NCI-H2029 treated with DMSO at 0.1 percent for 48 hours (cell line): ENCODE measurements around the gene SUN1.
"Not testable (repeated sequence)": the region's sequence is repeated elsewhere in the genome, so short reads cannot be mapped to it uniquely, and the experiment has no call there.

Experiments
- DNase-seq: peaks from one replicate; lab custom pipeline; 2025; lab: John Stamatoyannopoulos, UW

SUN1 gene

DNA sequence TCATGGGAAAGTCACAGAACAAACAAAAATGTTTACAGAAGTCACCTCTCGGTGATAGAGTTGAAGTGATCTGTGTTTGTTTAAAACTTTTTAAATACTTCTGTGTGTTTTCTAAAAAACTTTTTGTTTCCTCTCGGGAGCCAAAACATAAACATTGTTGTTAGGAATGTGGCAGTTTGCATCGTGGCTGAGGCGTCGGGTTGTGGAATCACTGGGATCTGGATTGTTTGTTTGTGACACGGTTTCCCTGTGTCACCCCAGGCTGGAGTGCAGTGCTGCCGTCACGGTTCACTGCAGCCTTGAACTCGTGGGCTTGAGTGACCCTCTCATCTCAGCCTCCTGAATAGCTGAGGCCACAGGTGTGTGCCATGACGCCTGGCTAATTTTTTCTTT lies 29.0 kb upstream of the SUN1 start:
- DNase-seq = no peak

DNA sequence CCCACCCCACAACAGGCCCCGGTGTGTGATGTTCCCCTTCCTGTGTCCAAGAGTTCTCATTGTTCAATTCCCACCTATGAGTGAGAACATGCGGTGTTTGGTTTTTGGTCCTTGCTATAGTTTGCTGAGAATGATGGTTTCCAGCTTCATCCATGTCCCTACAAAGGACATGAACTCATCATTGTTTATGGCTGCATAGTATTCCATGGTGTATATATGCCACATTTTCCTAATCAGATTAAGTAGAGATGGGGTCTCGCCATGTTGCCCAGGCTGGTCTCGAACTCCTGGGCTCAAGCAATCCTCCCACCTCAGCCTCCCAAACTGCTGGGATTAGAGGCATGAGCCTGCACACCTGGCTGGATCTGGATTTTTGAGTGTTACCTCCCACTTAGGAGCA lies 28.5 kb upstream of the SUN1 start:
- DNase-seq = not testable (repeated sequence)

DNA sequence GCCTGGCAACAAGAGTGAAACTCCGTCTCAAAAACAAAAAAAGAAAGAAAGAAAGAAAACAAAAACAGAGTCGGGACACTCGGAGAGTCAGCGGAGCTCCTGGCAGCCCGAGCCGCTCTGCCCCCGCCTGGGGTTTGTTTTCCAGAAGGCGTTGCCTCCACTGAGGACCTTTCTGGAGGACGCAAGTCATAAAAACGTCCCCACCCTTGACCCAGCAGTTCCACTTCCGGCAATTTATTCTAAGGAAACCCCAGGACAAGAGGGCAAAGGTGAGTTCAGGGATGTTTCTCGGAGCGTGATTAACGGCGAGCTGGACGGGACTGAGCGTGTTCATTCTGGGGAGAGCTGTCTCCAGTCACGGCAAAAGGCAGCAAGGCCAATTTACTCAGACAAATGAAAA lies 27.0 kb upstream of the SUN1 start:
- DNase-seq = no peak

DNA sequence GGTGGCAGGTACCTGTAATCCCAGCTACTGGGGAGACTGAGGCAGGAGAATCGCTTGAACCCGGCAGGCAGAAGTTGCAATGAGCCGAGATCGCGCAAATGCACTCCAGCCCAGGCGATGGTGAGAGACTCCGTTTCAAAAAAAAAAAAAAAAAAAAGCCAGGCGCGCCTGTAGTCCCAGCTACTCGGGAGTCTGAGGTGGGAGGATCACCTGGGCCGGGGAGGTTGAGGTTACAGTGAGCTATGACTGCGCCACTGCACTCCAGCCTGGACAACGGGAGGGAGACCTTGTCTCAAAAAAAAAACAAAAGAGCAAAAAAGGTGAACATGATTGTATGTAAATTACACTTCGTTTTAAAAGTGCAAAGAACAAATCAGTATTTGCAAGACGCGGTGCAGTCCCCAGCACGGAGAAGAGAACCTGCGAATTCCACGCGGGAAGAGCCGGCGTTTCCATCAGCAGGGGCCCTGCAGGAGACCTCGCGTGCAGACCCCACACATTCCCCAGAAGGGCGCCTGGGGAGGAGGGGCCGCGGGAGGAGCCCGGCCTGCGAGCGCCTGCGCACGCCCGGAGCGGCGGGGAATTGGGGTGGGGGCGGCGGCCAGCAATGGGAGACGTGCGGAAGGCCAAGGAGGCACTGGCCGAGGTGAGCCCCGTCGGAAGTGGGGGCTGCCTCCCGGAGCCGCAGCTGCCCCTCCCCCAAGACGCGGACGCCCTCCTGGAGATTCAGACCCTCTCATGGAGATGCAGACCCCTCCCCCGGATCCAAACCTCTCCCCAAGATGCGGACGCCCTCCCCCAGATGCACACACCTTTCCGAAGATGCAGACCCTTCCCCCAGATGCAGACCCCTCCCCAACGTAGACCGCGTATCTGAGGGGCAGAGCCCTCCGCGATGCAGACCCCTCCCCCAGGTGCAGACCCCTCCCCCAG lies 16.7 kb upstream of the SUN1 start:
- no peak for DNase-seq

- DNase-seq = peak; percentile 85
Measured at GRCh38 chr7:816300-816750, 16.0 kb upstream of the SUN1 start.

- DNase-seq = peak; percentile 20
Measured at GRCh38 chr7:816751-817671, 15.3 kb upstream of the SUN1 start.

- no peak for DNase-seq
Measured at GRCh38 chr7:818031-818699, 14.1 kb upstream of the SUN1 start.

GRCh38 chr7:820341-820740 lies 11.9 kb upstream of the SUN1 start:
- no peak for DNase-seq

- DNase-seq = no peak
Measured at GRCh38 chr7:821688-822087, 10.6 kb upstream of the SUN1 start.

DNA sequence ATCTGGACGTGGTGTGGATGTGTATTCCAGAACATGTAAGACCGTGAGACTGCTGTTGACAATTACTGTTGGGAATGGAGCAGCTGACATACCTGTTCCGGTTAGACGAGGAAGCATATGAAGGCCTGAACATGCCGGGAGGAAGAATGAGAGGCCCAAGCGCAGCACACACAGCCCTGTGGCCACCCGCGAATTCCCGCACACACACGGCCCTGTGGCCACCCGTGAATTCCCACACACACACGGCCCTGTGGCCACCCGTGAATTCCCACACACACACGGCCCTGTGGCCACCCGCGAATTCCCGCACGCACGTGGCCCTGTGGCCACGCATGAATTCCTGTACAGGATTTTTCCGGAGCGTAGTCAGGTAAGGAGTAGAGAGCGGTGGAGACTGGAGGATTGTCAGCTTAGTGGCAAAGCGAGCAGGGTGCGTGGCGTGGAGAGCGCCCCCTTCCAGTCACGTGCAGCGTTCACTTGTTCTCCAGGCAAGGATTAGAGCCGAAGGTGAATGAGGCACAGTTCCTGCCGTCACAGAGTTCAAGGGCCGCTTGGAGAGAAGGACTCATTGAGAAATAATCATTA lies 9.5 kb upstream of the SUN1 start:
- no peak for DNase-seq

- no peak for DNase-seq
Measured at GRCh38 chr7:823649-824048, 8.6 kb upstream of the SUN1 start.

- DNase-seq = no peak
Measured at GRCh38 chr7:824081-824480, 8.2 kb upstream of the SUN1 start.

- no peak for DNase-seq
Measured at GRCh38 chr7:824664-825063, 7.6 kb upstream of the SUN1 start.

GRCh38 chr7:825386-825785 lies 6.9 kb upstream of the SUN1 start:
- no peak for DNase-seq

- DNase-seq = no peak
Measured at GRCh38 chr7:826230-826917, 5.9 kb upstream of the SUN1 start.

DNA sequence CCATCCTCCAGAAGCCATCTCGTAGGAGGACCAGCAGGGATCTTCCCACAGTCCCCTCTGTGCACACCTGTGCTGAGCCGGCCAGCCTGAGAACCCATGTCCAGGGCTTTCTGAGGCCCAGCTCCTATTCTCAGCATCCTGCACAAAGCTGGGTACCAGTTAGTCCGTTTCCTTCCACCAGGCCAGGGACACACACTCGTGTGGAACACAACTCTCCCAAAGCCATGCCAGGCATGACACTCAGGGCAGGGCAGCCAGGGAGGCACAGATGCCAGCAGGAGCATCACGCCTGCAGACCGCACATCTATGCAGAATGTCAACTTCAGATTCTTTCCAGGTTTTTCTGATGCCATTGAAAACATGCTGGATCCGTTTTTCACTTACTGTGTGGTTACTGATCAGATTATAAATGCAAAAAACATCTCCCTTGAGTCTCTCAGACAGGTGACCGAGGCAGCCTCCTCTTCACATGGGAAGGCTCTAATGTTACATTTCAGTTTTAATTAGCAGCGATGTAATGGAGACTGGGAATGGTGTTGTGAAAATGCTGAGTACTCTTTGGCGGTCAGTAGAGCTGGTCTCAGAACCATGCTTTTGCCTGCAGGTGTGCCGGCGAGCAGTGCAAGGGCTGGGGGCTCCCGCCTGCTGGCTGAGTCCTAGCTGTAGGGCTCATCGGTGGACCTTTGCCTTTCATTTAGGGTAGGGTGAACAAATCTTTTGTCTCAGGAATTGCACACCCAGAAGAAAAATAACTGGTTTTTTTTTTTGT lies 3.3 kb upstream of the SUN1 start:
- DNase-seq = no peak

DNA sequence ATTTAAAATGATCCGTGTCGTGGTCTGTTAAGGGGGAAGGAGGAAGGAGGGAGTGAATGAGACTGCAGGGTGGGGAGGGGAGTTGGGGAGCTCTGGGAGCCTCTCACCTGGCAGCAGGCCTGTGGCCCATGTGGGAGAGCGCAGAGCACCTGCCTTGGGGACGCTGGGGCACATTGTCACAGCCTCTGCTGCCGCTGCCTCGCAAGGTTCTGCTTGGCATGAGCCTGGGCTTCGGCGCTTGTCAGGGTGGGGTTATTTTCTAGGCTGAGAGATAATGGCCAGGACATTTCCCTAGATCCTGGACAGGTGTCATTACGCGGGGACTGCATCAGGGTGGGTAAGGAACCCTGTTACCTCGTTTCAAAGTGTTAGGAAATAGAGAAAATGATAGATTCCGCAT lies 2.2 kb upstream of the SUN1 start:
- DNase-seq = no peak

GRCh38 chr7:831596-832166 lies 595 bp upstream of the SUN1 start:
- DNase-seq = no peak

GRCh38 chr7:832968-833424 lies 720 bp downstream of the SUN1 start:
- no peak for DNase-seq
